Thoracic aorta (tissue), 2 donors: Measurements from ENCODE around the gene SHMT1. TPM values are rescaled to one million over a fixed set of nuclear protein-coding genes. Genes with fewer than 3 reads are reported as not detected.
"Not testable (repeated sequence)": the region's sequence is repeated elsewhere in the genome, so short reads cannot be mapped to it uniquely, and the experiment has no call there.

Experiments used
- ATAC-seq: fragments of 150-250 bp; one replicate; pipeline ENCODE4 v1.8.0; 2017; ENCODE audit warnings: low read depth; ENCODE audit not compliant: insufficient number of reproducible peaks, low FRiP score
- DNase-seq: peaks from one replicate; pipeline ENCODE4 v3.0.0-alpha.2; 2020; ENCODE audit warnings: low spot score
- H3K27ac ChIP-seq, 2 donors: fragments of 200-600 bp; sonication (generic); 1 replicate in 1 of 2; 2 replicates in 1 of 2; pipeline ENCODE4 v1.5.1; 2016; ENCODE audit warnings: mild to moderate bottlenecking in 2 of 2, moderate library complexity in 2 of 2
- H3K27me3 ChIP-seq: fragments of 200-600 bp; sonication (generic); replicated peaks from 2 replicates; pipeline ENCODE4 v1.6.0; 2016; ENCODE audit warnings: mild to moderate bottlenecking; ENCODE audit not compliant: insufficient read depth
- H3K36me3 ChIP-seq: fragments of 200-600 bp; sonication (generic); one replicate; pipeline ENCODE4 v1.5.1; 2016
- H3K4me1 ChIP-seq, 2 donors: fragments of 200-600 bp; sonication (generic); 1 replicate in 1 of 2; 2 replicates in 1 of 2; pipeline versions ENCODE4 v1.5.1 to v1.6.0; 2016; ENCODE audit warnings: low read depth in 2 of 2, mild to moderate bottlenecking in 1 of 2; ENCODE audit not compliant: control insufficient read depth in 1 of 2
- H3K4me3 ChIP-seq: fragments of 200-600 bp; sonication (generic); 2 replicates; pipeline ENCODE4 v1.5.1; 2016; ENCODE audit warnings: mild to moderate bottlenecking
- H3K9me3 ChIP-seq: fragments of 200-600 bp; sonication (generic); 2 replicates; pipeline ENCODE4 v1.5.1; 2016
- CTCF ChIP-seq: fragments of 200-600 bp; sonication (generic); IDR thresholded peaks from one replicate; pipeline ENCODE4 v1.5.1; 2019; ENCODE audit warnings: antibody characterized with exemption
- total RNA-seq, 2 donors: library from RNA; depleted of rRNA; stranded (reverse); fragments of >200 nt; gene quantifications; one replicate each; pipeline versions ENCODE4 v1.1.0 to v1.2.3, GENCODE V29; 2016

Gene SHMT1
- total RNA-seq, 2 donors from 2014 or later, result 15.9 to 28.0 TPM

- Histone ChIP-seq H3K9me3 (no peaks in the 10 kb centered on the region), H3K36me3 (no peaks in the 10 kb centered on the region), H3K4me1 (peaks cover 31 to 71% of the 10 kb centered on the region in 2 donors), H3K27me3 (no peaks in the 10 kb centered on the region), H3K4me3 (peak overlapping the region; percentile 91), H3K27ac (peak overlapping the region; percentile 87 to 91)
- no peak for TF ChIP-seq CTCF
- no peak for DNase-seq
- ATAC-seq, result no peak
Measured at GRCh38 chr17:18315562-18315922, 47.8 kb downstream of the SHMT1 start.

GRCh38 chr17:18314731-18315561, 48.4 kb downstream of the SHMT1 start, which contains the start of the genes SMCR8 and TOP3A:
Gene SMCR8 (plus strand): TSS chr17:18315293. CDS start chr17:18315790, 497 bp downstream.
Gene TOP3A (minus strand): TSS chr17:18314994. CDS start chr17:18314778, 216 bp downstream.
- H3K27me3 ChIP-seq, result no peaks in the 10 kb centered on the region
- ATAC-seq, result peak; percentile 99

GRCh38 chr17:18314059-18314730, 49.2 kb downstream of the SHMT1 start:
- H3K27me3 ChIP-seq, result no peaks in the 10 kb centered on the region
- no peak for TF ChIP-seq CTCF
- peak overlapping the region; percentile 87 to 91 for H3K27ac ChIP-seq
- peak overlapping the region; percentile 91 for H3K4me3 ChIP-seq
- H3K9me3 ChIP-seq, result no peaks in the 10 kb centered on the region
- no peaks in the 10 kb centered on the region for H3K36me3 ChIP-seq
- ATAC-seq, result no peak
- DNase-seq, result no peak
- H3K4me1 ChIP-seq, result peaks cover 31 to 58% of the 10 kb centered on the region in 2 donors

More at GRCh38 chr17:18314731-18315561, 48.4 kb downstream of the SHMT1 start, which contains the start of the genes SMCR8 and TOP3A:
- no peak for TF ChIP-seq CTCF
- H3K4me3 ChIP-seq, result peak within 1 kb of the TSS; percentile 91
- peaks cover 31 to 66% of the 10 kb centered on the region in 2 donors for H3K4me1 ChIP-seq
- peak; percentile 97 for DNase-seq
- peak within 1 kb of the TSS; percentile 87 to 91 for H3K27ac ChIP-seq
- H3K9me3 ChIP-seq, result no peaks in the 10 kb centered on the region
- H3K36me3 ChIP-seq, result no peaks in the 10 kb centered on the region

GRCh38 chr17:18309202-18309601, 54.1 kb downstream of the SHMT1 start:
- no peak for DNase-seq
- TF ChIP-seq CTCF, result no peak
- Histone ChIP-seq H3K27me3 (no peaks in the 10 kb centered on the region), H3K4me1 (peaks cover 8 to 22% of the 10 kb centered on the region in 2 donors), H3K9me3 (no peaks in the 10 kb centered on the region), H3K27ac (no peak overlapping the region), H3K36me3 (peaks cover 21% of the 10 kb centered on the region), H3K4me3 (no peak overlapping the region)
- no peak for ATAC-seq

- not testable (repeated sequence) for H3K27ac ChIP-seq, ATAC-seq
- peaks cover 60% of the 10 kb centered on the region for H3K36me3 ChIP-seq
Measured at GRCh38 chr17:18303206-18303605, 60.1 kb downstream of the SHMT1 start.

More at GRCh38 chr17:18303206-18303605, 60.1 kb downstream of the SHMT1 start:
- not testable (repeated sequence) for H3K9me3 ChIP-seq, H3K4me1 ChIP-seq, H3K27me3 ChIP-seq, DNase-seq, H3K4me3 ChIP-seq
